ENCODE measurements around the gene RGS14. TPM values are rescaled to one million over a fixed set of nuclear protein-coding genes. Genes with fewer than 3 reads are reported as not detected.
"Not testable (repeated sequence)": the region's sequence is repeated elsewhere in the genome, so short reads cannot be mapped to it uniquely, and the experiment has no call there.

RGS14 gene
- total RNA-seq, 2 experiments from 2014 or later, result 34.6 to 39.2 TPM

- H3K4me3 Mint-ChIP-seq, result no peak overlapping the region
- no peaks in the 10 kb centered on the region for H3K27me3 Mint-ChIP-seq (ENCODE audit: low read depth)
- intact Hi-C loops (cut with micrococcal nuclease), result loop anchor here (1.0 to 5.0 kb wide), 3 partner anchors 20 to 833 kb away; partner anchors contain the start of gene RNF44
- peaks cover 72% of the 10 kb centered on the region for H3K4me1 Mint-ChIP-seq (ENCODE audit: low read depth)
- H3K27ac Mint-ChIP-seq, result peak overlapping the region; percentile 77
- CTCF ChIA-PET, result interaction anchor here (0.6 to 6.0 kb wide), 20 partner anchors 9 to 298 kb away, joined by 3 to 77 read pairs (median 8); partner anchors contain the start of genes LMAN2, RGS14 and SLC34A1
- no peak for DNase-seq
- no peaks in the 10 kb centered on the region for H3K9me3 Mint-ChIP-seq
- H3K36me3 Mint-ChIP-seq (ENCODE audit: low read depth), result peaks cover 28% of the 10 kb centered on the region
These were observed 12.1 kb downstream of the RGS14 start for GRCh38 chr5:177369645-177370440.

DNA sequence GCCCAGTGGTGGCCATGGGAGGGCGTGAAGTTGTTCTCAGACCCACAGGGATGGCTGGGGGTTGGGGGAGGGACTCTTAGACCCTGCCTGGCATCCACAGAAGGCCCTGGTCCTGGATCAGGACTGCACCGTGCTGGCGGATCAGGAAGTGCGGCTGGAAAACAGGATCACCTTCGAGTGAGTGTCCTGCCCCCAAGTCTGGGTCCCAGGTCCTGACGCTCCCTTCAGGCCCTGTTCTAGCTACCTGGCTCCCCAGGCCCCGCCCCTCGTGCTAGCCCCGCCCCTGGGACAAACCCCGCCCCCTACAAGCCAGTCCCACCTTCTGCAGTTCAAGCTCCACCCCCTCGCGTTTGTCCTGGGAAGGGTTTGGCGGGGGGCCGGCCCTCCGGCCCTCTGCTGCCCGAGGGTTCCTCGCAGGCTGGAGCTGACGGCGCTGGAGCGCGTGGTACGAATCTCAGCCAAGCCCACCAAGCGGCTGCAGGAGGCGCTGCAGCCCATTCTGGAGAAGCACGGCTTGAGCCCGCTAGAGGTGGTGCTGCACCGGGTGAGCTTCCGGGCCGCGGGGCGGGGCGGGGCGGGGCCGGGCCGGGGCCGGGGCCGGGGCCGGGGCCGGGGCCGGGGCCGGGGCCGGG is 12.9 kb downstream of the RGS14 start:
- Mint-ChIP-seq H3K27me3 (ENCODE audit: low read depth) (no peaks in the 10 kb centered on the region), H3K36me3 (ENCODE audit: low read depth) (peaks cover 28% of the 10 kb centered on the region), H3K27ac (no peak overlapping the region), H3K4me1 (ENCODE audit: low read depth) (peaks cover 70% of the 10 kb centered on the region), H3K4me3 (peak overlapping the region; percentile 74), H3K9me3 (no peaks in the 10 kb centered on the region)
- peak; percentile 75 for DNase-seq
- CTCF ChIA-PET, result interaction anchor here (0.6 to 6.0 kb wide), 14 partner anchors 8 to 299 kb away, joined by 3 to 77 read pairs (median 9); partner anchors contain the start of genes LMAN2, RGS14 and SLC34A1
- intact Hi-C loops (cut with micrococcal nuclease), result loop anchor here (5.0 kb wide), 1 partner anchor 833 kb away; the partner anchor contains the start of gene RNF44

DNA sequence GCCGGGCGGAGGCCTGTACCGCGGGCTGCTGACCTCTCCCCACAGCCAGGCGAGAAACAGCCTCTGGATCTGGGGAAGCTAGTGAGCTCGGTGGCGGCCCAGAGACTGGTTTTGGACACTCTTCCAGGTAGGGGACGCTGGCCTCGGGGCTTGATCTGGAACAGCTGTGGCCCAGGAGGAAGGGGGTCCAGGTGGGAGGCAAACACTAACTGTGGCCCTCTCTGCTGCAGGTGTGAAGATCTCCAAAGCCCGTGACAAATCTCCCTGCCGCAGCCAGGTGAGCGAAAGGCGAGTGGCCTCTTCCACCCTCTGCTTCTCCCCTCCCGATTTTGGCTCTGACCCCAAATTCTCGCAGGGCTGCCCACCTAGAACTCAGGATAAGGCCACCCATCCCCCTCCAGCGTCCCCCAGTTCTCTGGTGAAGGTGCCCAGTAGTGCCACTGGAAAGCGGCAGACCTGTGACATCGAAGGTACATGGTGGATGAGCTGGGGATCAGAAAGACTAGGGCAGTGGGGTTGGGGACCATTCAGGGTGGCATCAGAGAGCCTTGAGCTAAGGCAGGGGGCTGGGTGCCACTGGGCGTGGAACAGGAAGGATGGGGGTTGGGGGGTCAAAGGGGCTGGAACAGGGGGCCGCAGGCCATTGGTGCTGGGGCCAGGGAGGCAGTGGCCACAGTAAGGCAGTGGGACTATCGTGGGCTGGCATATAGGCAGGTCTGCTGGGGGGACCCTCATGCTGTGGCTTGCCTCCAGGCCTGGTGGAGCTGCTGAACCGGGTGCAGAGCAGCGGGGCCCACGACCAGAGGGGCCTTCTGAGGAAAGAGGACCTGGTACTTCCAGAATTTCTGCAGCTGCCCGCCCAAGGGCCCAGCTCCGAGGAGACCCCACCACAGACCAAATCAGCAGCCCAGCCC is 13.7 kb downstream of the RGS14 start:
- H3K4me3 Mint-ChIP-seq, result peak overlapping the region; percentile 74
- no peaks in the 10 kb centered on the region for H3K9me3 Mint-ChIP-seq
- no peak for DNase-seq
- intact Hi-C loops (cut with micrococcal nuclease), result loop anchor here (1.0 to 5.0 kb wide), 4 partner anchors 8 to 834 kb away; partner anchors contain the start of genes LMAN2 and RNF44
- peaks cover 27% of the 10 kb centered on the region for H3K36me3 Mint-ChIP-seq (ENCODE audit: low read depth)
- CTCF ChIA-PET, result interaction anchor here (0.7 to 6.0 kb wide), 15 partner anchors 8 to 86 kb away, joined by 3 to 77 read pairs (median 8); partner anchors contain the start of genes LMAN2, RGS14 and SLC34A1
- H3K4me1 Mint-ChIP-seq (ENCODE audit: low read depth), result peaks cover 69% of the 10 kb centered on the region
- H3K27ac Mint-ChIP-seq, result peak overlapping the region; percentile 91
- H3K27me3 Mint-ChIP-seq (ENCODE audit: low read depth), result no peaks in the 10 kb centered on the region

GRCh38 chr5:177372034-177372896 is 14.5 kb downstream of the RGS14 start:
- H3K4me3 Mint-ChIP-seq, result peak overlapping the region; percentile 74
- H3K4me1 Mint-ChIP-seq (ENCODE audit: low read depth), result peaks cover 66% of the 10 kb centered on the region
- H3K27ac Mint-ChIP-seq, result peak overlapping the region; percentile 91
- peaks cover 23% of the 10 kb centered on the region for H3K36me3 Mint-ChIP-seq (ENCODE audit: low read depth)
- CTCF ChIA-PET, result interaction anchor here (0.7 to 6.0 kb wide), 12 partner anchors 11 to 85 kb away, joined by 3 to 77 read pairs (median 8); partner anchors contain the start of genes LMAN2, RGS14 and SLC34A1
- no peaks in the 10 kb centered on the region for H3K9me3 Mint-ChIP-seq
- intact Hi-C loops (cut with micrococcal nuclease), result loop anchor here (1.0 to 5.0 kb wide), 4 partner anchors 9 to 835 kb away; partner anchors contain the start of genes LMAN2 and RNF44
- H3K27me3 Mint-ChIP-seq (ENCODE audit: low read depth), result no peaks in the 10 kb centered on the region
- peak; percentile 62 for DNase-seq

DNA sequence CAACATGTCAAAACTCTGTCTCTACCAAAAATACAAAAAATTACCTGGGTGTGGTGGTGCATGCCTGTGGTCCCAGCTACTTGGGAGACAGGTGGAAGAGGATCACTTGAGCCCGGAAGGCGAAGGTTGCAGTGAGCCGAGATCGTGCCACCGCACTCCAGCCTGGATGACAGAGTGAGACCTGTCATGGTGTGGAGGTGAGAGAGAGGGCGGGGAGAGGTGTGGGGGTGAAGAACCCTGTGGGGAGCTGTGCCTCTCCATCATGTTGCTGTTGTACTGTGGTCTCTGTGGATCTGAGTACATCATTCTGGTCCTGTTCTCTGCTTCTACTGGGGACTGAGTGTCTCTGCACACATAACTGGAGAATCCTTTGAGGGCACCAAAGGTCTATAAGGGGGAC is 15.2 kb downstream of the RGS14 start:
- H3K4me3 Mint-ChIP-seq, result peak overlapping the region; percentile 61
- no peaks in the 10 kb centered on the region for H3K27me3 Mint-ChIP-seq (ENCODE audit: low read depth)
- H3K27ac Mint-ChIP-seq, result peak overlapping the region; percentile 91
- DNase-seq, result peak; percentile 51
- H3K4me1 Mint-ChIP-seq (ENCODE audit: low read depth), result peaks cover 66% of the 10 kb centered on the region
- H3K9me3 Mint-ChIP-seq, result no peaks in the 10 kb centered on the region
- peaks cover 23% of the 10 kb centered on the region for H3K36me3 Mint-ChIP-seq (ENCODE audit: low read depth)
- CTCF ChIA-PET, result interaction anchor here (0.6 to 6.0 kb wide), 9 partner anchors 10 to 82 kb away, joined by 3 to 77 read pairs (median 7); partner anchors contain the start of genes LMAN2, RGS14 and SLC34A1
- intact Hi-C loops (cut with micrococcal nuclease), result loop anchor here (1.0 to 5.0 kb wide), 4 partner anchors 9 to 836 kb away; partner anchors contain the start of genes LMAN2 and RNF44

GRCh38 chr5:177373806-177374205 is 16.1 kb downstream of the RGS14 start:
- Mint-ChIP-seq H3K27me3 (ENCODE audit: low read depth) (no peaks in the 10 kb centered on the region), H3K36me3 (ENCODE audit: low read depth) (peaks cover 17% of the 10 kb centered on the region), H3K4me3 (no peak overlapping the region), H3K9me3 (no peaks in the 10 kb centered on the region), H3K27ac (peak overlapping the region; percentile 91), H3K4me1 (ENCODE audit: low read depth) (peaks cover 65% of the 10 kb centered on the region)
- intact Hi-C loops (cut with micrococcal nuclease), result loop anchor here (5.0 kb wide), 1 partner anchor 837 kb away; the partner anchor contains the start of gene RNF44
- CTCF ChIA-PET, result interaction anchor here (0.6 to 6.0 kb wide), 6 partner anchors 10 to 64 kb away, joined by 3 to 77 read pairs (median 19); partner anchors contain the start of genes RGS14 and SLC34A1
- no peak for DNase-seq

- no peaks in the 10 kb centered on the region for H3K9me3 Mint-ChIP-seq
- no peak overlapping the region for H3K4me3 Mint-ChIP-seq
- intact Hi-C loops (cut with micrococcal nuclease), result loop anchor here (5.0 kb wide), 1 partner anchor 837 kb away; the partner anchor contains the start of gene RNF44
- H3K27me3 Mint-ChIP-seq (ENCODE audit: low read depth), result no peaks in the 10 kb centered on the region
- DNase-seq, result no peak
- CTCF ChIA-PET, result interaction anchor here (0.9 kb wide), 1 partner anchor 34 kb away, joined by 3 read pairs; no protein-coding TSS in a partner anchor
- peak overlapping the region; percentile 91 for H3K27ac Mint-ChIP-seq
- peaks cover 65% of the 10 kb centered on the region for H3K4me1 Mint-ChIP-seq (ENCODE audit: low read depth)
- H3K36me3 Mint-ChIP-seq (ENCODE audit: low read depth), result peaks cover 13% of the 10 kb centered on the region
These were observed 16.5 kb downstream of the RGS14 start for GRCh38 chr5:177374211-177374610.

- peaks cover 61% of the 10 kb centered on the region for H3K4me1 Mint-ChIP-seq (ENCODE audit: low read depth)
- CTCF ChIA-PET, result interaction anchor here (0.9 to 1.5 kb wide), 3 partner anchors 10 to 27 kb away, joined by 3 to 5 read pairs (median 3); no protein-coding TSS in a partner anchor
- H3K27me3 Mint-ChIP-seq (ENCODE audit: low read depth); H3K4me3 Mint-ChIP-seq; H3K9me3 Mint-ChIP-seq; DNase-seq; H3K27ac Mint-ChIP-seq; intact Hi-C loops (cut with micrococcal nuclease): not testable (repeated sequence)
- peaks cover 11% of the 10 kb centered on the region for H3K36me3 Mint-ChIP-seq (ENCODE audit: low read depth)
These were observed 17.8 kb downstream of the RGS14 start for GRCh38 chr5:177375516-177375915.

DNA sequence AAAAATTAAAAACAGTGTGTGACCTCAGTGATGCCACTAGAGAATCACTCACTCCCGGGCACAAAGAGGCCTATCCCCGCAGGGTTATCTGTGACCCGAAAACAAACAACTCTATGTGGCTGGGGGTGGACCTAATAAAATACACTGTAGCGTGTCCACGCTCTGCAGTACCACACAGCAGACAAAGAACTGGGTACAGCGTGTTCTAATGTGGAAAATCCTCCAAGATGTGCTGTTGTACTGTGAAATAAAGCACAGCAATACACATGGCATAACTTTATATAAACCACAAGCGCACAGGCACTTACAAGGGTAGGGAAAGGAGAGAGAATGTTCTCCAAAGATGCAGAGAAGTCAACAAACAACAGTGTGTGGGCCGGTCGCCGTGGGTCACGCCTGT is 18.4 kb downstream of the RGS14 start:
- peak overlapping the region; percentile 69 for H3K27ac Mint-ChIP-seq
- H3K4me3 Mint-ChIP-seq, result no peak overlapping the region
- H3K4me1 Mint-ChIP-seq (ENCODE audit: low read depth), result peaks cover 62% of the 10 kb centered on the region
- CTCF ChIA-PET, result interaction anchor here (0.6 to 1.4 kb wide), 2 partner anchors 14 to 320 kb away, joined by 5 to 8 read pairs; no protein-coding TSS in a partner anchor
- intact Hi-C loops (cut with micrococcal nuclease), result no loop called here
- H3K9me3 Mint-ChIP-seq, result no peaks in the 10 kb centered on the region
- no peaks in the 10 kb centered on the region for H3K27me3 Mint-ChIP-seq (ENCODE audit: low read depth)
- H3K36me3 Mint-ChIP-seq (ENCODE audit: low read depth), result peaks cover 11% of the 10 kb centered on the region
- no peak for DNase-seq

Data from activated naive CD4-positive, alpha-beta T cell treated with anti-CD3 and anti-CD28 coated beads for 36 hours (primary cell).